ENCODE results near the gene CELF4.

CELF4 gene

DNA sequence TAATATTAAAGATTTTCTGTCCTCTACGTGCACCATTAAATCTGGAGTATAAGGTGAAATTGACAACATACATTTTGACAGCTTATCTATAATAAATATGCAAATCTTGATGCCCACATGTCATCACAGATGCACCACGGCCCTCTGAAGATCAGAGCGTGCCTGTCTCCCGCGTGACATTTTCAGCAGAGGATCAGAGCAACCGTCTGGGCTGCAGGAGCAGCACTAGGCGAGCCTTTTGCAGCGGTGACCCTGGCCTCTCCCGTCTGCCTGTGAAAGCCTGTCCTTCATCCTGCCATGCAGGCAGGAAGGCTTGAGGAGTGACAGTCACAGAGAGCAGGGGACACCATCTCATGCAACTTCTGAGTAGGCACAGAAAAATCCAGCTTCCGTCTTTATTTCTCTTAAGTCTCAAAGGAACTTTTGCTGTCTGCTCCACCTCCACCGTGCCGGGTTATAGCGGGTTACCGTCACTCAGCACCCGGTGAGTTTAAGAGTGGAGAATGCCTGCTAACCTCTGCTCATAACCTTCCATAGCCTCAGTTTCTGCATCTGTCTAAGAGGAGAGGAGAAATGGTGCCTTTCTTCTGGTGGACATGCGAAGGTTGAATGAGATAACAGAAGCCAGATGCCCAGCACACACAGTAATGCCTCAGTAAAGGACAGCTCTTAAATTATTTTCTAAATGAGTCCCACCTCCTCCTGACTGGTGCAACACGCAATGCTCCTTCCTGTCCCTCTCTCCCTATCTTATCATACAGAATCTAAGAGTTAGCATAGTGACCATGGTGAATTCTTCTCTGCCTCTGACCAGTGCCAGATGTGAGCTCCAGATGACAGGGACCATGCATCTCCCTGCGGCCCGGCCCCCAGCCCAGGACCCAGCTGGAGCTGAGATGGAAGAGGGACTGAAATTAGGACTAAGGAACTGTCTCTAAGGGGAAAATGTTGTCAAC is 43.8 kb downstream of the CELF4 start:
- DNase-seq: no peak

DNA sequence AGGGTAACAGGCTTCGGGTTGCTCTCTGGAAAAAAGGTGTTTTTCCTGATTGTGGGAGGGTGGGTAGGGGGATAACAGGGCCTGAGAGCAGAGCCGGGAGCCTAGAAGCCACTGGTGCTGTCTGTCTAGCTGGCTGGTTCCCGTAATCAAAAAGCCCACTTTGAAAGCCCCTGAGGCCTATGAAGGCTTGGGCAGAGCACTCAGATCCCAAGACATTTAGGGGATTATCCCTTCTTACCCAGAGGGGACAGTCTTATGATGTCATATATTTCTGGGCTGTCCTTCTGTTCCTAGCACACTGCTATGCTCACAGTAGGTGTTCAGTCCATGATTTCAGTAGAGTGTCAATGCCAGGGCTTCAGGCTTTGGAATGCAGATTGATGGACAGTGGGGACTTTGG is 45.1 kb downstream of the CELF4 start:
- DNase-seq: no peak

DNA sequence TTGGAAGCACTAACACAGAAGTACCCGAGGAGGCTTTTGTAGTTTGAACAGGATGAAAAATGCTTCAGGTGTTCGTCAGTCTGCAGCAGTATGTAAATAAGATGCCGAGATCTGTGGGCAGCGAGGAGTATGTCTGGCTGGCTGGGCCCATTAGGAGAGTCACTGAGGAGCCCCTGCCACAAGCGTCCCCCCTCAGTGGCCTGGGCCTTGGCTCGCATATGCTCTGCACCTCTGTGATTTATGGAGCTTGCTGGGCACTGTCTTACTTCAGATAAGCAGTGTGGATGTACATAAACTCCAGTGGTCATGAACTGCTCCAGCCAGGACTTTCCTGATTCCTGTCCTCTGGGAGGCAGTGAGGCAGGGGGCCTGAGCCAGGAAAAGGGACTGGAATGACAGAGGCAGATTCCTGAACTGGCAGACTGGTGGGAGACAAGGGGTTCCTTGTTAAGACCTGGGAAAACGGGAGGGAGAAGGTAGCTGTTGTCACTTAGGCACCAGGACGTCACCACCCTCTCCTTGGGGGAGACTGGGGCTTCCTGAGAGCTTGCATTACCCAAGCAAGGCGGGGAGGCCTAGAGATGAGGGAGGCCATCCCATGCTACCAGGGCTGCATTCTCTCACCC is 46.0 kb downstream of the CELF4 start:
- no peak for DNase-seq

DNA sequence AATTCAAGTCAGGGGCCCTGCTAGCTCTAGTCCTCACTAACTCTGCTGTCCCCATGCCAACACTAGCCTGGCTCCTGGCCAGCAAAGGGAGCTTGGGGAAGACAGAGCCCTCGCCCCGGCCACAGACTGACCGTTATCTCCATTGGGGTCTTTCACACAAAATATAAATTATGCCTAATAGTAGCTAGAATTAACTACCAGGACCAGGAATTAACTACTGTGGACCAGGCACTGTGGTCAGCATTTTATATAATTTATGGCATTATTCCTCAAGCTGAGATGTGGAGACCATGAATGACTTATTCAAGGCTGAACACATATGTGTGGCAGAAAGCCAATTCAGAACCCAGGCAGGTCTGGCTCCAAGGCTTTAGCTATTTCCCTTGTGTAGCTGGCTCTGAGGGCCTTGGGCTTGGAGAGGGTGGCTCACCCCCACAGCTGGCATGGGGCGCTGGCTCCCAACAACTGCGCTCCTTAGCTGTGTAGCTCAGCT is 49.2 kb downstream of the CELF4 start:
- DNase-seq: no peak

DNA sequence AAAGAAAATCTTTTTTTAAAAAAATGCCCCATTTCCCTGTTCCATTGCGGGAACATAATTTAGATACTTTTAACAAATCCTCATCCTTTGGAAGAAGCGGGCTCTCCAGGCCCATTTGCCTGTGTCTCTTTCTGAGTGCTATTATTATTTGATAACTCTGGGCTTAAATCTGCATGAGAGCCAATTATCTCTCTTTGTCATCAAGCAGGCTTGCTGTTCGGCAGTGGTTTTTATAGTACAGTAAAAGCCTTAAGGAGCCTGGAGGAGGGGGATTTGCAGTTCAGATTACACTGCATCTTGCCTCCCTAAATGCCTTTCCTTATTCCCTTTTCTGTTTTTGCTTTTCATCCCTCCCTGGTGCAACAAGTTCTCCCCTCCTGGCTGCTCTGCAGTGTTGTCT is 50.6 kb downstream of the CELF4 start:
- DNase-seq: no peak

DNA sequence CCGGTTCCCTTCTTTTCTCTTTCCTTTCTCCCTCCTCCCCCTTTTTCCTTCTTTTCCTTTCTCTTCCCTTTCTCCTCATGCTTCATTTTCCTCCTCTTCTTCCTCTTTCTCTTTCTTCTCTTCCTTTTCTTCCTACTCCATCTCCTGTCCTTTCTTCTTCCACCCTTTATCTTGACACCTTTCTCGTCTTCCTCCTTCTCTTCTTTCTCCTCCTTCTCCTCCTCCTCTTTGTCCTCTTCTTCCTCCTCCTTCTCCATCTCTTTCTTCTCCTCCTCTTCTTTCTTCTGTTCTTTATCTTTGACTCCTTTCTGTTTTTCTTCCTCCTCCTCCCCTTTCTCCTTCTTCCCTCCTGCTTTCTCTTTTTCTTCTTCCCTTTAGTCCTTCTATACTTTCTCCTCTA is 53.2 kb downstream of the CELF4 start:
- DNase-seq: no peak

DNA sequence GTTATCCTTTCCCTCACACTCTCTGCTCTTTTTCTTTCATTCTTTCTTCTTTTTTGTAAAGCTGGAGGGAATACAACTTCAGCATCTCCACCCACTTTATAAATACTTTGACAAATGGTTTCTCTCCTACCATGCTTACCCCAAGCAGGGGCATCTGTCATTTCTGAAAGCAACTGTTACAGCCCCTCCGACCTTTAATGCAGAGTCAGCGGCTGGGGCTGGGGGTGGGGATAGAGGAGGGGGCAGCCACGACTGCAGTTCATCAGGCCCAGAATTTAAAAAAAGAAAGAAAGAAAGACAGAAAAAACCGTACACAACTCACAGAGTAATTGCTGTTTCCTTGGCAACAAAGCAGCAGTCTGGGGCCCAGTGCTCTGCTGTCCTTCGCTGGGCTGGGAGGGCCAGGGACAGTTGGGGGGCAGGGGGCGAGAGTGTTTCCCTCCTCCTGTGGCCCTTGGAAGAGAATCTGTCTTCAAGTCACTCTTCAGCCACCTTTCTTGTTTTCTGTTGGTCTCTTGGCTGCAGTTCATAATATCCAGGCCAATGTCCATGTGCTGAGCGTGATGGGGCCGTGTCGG is 53.8 kb downstream of the CELF4 start:
- DNase-seq: no peak

DNA sequence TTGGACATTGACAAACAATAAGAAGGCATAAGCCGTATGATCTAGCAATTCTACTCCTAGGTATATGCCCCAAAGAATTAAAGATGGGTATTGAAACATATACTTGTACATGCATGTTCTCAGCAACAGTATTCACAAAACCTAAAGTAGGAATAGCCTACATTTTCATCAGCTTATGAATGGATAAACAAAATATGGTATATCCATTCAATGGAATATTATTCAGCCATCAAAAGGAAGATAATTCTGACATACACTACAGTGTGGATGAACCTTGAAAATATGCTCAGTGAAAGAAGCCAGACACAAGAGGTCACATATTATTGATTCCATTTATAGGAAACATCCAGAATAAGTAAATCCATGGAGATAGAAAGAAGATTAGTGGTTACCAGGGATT is 56.0 kb downstream of the CELF4 start:
- no peak for DNase-seq

DNA sequence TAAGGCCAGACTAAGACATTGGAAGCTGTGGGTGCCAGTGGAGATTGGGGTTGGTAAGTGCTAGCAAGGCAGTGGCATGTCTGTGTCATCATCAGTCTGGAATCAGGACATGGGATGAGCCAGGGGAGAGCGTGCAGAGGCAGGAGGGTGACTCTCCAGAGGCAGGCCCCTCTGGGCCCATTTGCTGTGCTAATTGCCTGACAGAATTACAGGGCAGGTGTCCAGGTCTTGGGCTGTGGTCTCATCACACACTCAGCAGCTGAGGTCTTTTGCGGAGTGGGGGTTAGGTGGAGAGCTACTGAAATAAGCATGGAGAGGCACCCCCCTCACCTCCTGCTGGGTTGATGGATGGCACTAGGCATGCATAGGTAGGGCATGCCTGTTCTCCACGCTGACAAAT is 57.4 kb downstream of the CELF4 start:
- DNase-seq: no peak

DNA sequence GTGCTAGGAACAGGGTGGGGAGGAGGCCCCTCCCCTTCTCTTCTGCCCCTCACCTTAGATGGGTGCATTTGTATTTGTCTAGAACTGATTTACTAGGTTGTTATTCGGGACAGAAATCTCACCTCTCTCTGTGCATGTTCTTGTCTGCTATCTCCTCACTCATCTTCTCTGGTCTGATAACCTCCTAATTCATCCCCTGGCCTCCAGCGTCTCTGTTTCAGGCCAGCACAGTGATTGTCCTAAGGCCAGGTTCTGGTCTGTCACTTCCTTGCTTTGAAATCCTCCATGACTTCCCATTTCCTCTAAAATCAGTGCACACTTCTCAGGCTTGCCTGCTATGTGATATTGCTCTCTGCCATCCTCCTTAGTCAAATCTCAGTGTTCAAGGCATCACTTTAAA is 58.4 kb downstream of the CELF4 start:
- no peak for DNase-seq

DNA sequence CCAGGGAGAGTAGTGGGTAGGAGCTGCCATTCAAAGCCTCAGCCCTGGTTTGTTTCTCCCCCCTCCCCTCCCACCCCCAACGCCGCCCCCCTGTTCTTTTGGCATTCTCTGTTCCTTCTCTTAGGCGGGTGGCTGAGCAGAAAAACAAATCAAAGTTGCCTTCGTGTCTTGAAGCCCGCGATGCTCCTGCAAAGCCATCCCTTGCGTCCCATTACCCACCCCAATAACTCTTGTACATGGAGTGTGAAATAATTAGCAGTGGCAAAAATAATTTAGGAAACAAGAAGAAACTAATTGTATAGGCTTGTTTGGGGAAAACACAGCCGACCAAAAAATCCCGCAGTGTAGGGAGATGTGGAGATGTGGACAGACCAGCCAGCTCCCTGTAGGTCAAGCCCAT is 59.6 kb downstream of the CELF4 start:
- no peak for DNase-seq

DNA sequence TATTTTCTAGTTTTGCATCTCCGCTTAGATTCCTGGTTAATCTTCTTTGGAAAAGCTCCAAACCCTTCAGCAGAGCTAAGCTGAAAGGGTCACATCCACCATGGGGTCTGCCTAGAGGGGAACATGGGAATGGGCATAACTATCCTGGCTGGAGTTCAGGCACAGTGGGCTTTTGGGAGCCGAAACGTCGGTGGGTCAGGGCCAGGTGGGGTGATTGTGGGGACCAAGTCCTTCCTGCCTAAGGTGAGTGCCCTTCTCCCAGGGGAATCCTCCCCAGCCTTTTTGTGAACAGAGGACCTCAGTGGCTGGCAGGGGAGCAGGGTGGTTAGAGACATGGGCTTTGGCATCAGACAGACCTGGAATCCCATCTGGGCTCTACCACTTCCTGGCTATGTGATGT is 60.3 kb downstream of the CELF4 start:
- no peak for DNase-seq

DNA sequence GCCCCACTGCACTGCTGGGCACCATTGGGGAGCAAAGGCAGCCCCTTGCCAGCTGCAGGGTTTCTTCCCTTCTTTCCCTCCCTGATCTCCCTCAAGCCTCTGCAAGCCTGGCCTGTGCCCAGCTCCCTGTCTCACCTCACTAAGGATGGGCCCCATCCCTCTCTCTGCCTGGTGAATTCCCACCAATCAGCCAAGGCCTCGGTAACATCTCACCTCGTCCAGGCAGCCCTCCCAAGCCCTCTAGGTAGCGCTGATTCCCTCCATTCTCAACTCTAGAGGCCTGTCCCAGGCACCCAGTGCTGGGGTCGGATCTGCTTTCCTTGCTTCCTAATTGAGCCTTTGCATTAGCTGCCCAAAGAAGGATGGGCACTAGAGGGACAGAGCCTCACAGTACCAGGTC is 63.0 kb downstream of the CELF4 start:
- DNase-seq: no peak

DNA sequence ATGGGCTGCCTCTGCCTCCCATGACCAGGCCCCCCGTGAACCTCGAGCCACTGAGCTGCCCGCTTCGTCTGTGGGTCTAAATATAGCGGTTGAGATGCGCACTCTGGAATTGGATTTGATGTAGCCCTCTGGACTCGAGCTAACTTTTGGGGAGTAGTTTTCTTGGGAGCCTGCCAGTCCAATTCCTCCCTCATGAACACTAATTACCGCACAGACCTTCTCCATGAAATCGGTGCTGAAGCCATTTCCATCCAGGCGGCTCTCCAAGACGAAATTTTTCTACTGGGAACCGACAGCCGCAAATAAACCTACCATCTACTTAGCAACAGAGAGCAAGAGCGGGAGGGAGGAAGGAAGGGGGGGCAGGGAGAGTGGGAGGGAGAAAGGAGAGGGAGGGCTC is 63.6 kb downstream of the CELF4 start:
- DNase-seq: no peak

DNA sequence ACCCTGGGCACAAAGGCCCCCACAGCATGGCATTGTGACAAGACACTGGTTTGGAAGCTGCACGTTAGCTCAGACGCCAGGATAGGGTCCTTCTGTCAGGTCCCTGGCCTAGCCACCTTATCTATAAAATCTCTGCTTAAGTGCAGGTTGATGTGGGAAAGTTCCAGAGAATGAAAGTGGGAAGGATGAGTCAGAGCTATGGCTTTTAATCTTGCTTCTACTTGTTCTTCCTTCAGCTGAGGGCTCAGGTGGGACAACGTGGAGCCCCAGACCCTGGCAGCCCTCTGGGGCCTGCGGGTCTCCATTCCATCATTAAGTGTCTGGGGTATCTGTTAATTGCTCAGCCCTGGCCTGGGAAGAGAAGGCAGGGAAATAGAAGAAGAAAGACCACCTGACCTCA is 64.5 kb downstream of the CELF4 start:
- no peak for DNase-seq

DNA sequence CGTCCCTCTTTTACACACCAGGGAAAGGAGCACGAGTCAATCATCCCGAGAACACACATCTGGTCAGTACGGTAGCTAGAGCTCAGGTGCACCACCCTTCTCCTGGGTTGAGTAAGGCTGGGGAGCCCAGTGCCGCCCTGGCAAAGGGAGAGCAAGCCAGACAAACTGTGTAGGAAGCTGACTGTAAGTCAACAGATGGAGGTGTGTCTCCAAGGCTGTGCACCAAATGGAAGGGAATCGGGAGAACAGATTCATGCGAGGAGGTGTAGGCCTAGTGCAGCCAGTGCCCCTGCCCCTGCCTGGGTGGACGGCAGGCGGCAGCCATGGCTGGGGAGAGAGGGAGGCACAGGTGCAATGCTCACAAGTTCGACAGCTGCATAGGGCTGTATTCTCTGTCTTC is 65.7 kb downstream of the CELF4 start:
- no peak for DNase-seq

DNA sequence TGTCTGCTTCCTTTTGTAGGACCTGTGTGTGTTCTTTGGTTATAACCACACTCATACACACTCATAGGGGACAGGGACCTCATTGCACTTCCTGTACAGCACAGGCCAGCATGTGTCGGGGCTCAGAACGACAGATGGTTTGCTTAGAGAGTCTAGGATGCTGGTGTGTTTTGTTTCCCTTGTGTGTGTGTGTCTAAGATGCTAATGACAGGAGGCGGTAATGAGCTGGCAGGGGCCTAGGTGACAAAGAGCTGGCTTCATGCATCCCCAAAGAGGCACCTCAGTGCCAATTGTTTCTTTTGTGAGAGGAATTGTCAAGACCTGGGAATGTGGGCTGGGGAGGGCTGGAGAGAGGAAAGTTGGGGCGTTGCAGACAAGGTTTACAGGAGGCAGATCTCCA is 66.6 kb downstream of the CELF4 start:
- no peak for DNase-seq

DNA sequence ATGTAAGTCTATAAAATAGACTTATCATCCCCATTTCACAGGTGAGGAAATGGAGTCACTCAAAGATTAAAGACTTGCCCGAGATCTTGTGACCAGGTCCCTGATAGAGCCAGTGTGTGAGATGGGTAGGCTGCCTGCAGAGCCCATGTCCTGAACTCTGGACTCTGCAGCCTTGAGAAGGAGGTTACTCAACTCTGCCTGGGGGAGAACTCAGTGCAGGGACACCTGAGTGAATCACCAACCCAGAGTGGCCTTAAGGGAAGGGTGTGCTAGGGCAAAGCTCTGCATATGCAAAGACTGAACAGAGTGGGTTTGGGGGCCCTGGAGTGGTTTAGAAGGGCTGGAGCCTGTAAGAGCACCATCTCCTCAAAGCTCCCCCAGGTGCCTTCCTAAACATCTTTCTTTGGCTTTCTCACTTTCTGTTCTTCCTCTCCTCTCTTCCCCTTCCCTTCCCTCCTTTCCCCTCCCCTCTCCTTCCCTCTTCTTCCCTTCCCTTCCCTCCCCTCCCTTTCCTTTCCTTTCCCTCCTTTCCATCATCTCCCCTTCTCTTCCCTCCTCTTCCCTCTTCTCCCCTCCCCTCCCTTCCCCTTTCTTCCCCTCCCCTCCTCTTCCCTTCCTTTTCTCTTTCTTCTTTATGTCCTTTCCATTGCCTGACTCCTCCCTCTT is 67.6 kb downstream of the CELF4 start:
- DNase-seq: no peak

DNA sequence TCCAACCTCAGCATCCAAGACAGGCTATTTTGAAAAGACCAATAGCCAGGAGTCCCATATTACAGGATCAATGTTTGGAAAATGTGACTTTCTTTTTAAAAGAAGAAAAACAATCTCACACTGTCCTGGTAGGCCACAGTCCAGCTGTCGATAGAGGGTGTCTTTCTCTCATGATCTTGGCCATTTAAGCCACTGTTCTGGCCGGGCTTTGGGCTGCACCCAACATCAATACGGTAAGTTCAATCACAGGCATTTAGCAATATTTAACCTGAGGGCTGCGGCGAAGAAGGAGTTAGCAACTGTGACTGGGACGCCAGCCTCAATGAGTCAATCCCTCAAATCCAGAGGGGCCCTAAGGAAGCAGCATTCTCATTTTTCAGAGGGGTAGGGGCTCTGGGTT is 69.0 kb downstream of the CELF4 start:
- no peak for DNase-seq

DNA sequence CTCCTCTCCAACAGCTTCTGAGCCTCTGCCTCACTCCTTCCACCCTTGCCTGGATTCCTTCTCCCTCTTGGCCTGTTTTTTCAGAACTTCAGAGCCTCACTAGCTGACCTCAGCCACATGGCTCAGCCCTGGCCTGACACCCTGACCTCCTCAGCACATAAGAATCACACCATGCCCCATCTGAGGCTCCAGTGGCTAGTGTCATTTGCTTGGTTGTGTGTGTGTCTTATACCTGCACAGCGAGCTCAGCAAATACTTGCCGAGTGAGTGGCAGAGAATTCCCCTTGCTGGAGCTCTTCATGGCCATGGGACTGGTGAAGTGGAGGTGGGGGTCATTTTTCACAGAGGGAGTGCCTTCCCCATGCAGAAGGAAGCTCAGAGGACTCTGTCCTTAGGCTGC is 70.2 kb downstream of the CELF4 start:
- DNase-seq: no peak

DNA sequence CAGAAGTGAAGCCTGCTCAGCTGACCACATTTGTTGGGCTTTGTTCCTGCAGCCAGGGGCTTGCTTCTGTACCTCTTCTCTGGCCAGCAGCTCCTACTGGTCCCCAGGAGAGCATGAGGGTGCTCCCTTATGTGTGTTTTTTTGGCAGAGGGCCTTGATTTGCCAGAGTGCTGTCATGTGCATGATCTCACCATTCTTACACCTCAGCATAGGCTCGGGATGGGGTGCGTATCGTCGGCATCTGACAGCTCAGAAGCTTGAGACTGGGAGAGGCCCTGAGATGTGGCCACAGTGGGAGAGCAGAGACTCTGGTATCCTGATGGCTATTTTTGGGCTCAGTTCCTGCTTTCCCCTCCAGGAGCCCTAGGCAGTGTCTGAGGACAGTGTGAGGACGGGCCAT is 71.2 kb downstream of the CELF4 start:
- no peak for DNase-seq

DNA sequence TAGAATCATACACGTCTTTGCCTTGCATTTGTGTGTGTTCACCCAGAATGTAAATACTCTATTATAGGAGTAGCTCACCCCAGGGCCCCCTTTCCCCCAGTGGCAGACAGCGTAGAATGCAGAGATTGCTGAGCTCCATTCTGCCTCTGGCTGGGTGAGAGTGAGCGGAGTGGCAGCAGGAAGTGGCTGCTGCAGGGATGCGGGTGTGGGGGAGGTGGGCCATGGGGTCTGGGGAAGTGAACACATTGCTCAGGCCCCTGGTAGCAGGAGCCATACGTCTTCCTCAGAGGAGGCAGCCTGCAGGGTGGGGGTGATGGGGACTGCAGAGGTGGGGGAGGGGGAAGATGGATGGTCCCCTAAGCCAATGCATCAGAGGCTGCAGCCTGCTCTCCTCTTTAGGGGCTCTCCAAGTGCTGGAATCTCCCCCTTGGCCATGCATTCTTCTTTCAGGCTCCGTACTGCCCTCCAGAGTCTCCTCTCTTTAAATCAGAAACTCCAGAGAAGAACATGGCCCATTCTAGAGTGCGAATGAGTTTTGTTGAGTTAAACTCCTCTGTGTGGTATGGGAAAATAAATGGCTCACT is 72.2 kb downstream of the CELF4 start:
- DNase-seq: no peak

DNA sequence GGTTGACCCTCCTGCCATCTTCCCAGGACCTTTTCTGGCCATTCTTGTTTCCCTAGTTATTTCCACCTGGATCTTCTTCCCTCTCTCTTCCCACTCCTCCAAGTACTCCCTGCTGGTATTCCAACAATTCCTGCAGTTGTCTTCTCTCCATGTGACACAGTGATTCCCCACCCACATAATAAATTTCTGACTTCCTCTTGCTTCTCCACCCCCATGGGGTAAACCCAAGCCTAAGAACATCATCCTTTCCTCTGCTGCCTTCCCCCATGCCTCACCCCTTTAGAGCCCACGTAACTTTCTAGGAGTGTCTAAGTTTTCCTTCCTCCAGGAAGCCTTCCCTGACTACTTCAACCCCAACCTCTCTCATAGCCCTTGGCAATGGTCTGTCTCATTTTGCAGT is 72.6 kb downstream of the CELF4 start:
- no peak for DNase-seq
